HG03108 (cell line): Measurements from ENCODE around the gene GNPTAB.
"Not testable (repeated sequence)": the region's sequence is repeated elsewhere in the genome, so short reads cannot be mapped to it uniquely, and the experiment has no call there.

Experiments
- ATAC-seq: cut with Tn5 transposase; IDR thresholded peaks from one replicate; pipeline ENCODE4 v1.9.1; 2021; ENCODE audit warnings: moderate library complexity; ENCODE audit not compliant: unreplicated experiment

Gene GNPTAB

GRCh38 chr12:101830367-101831325, at the start of gene GNPTAB:
Gene GNPTAB (minus strand): TSS chr12:101830959. CDS start chr12:101830675, 284 bp downstream.
- ATAC-seq = peak; percentile 87

- ATAC-seq = no peak
Measured at GRCh38 chr12:101878243-101878821, 47.6 kb upstream of the GNPTAB start.

- ATAC-seq = peak; percentile 7
Measured at GRCh38 chr12:101877806-101878242, 47.1 kb upstream of the GNPTAB start.

- ATAC-seq = peak; percentile 87
Measured at GRCh38 chr12:101876861-101877805, 46.4 kb upstream of the GNPTAB start, which contains the start of gene DRAM1. Gene DRAM1 (plus strand): TSS chr12:101877580. CDS start chr12:101877790, 210 bp downstream.

- no peak for ATAC-seq
Measured at GRCh38 chr12:101876322-101876860, 45.6 kb upstream of the GNPTAB start.

GRCh38 chr12:101875162-101875561, 44.4 kb upstream of the GNPTAB start:
- ATAC-seq = no peak

- ATAC-seq = no peak
Measured at GRCh38 chr12:101870925-101871324, 40.2 kb upstream of the GNPTAB start.

- ATAC-seq = not testable (repeated sequence)
Measured at GRCh38 chr12:101867619-101868018, 36.9 kb upstream of the GNPTAB start.

GRCh38 chr12:101866615-101867373, 36.0 kb upstream of the GNPTAB start:
- ATAC-seq = no peak

- ATAC-seq = no peak
Measured at GRCh38 chr12:101863981-101864380, 33.2 kb upstream of the GNPTAB start.

GRCh38 chr12:101862245-101862644, 31.5 kb upstream of the GNPTAB start:
- no peak for ATAC-seq

GRCh38 chr12:101861688-101862087, 30.9 kb upstream of the GNPTAB start:
- not testable (repeated sequence) for ATAC-seq

- peak; percentile 51 for ATAC-seq
Measured at GRCh38 chr12:101859664-101860607, 29.2 kb upstream of the GNPTAB start.

GRCh38 chr12:101858361-101858760, 27.6 kb upstream of the GNPTAB start:
- no peak for ATAC-seq

GRCh38 chr12:101857043-101857558, 26.3 kb upstream of the GNPTAB start:
- ATAC-seq = peak; percentile 51

GRCh38 chr12:101856614-101857013, 25.9 kb upstream of the GNPTAB start:
- ATAC-seq = peak; percentile 17

- no peak for ATAC-seq
Measured at GRCh38 chr12:101855976-101856375, 25.2 kb upstream of the GNPTAB start.

- ATAC-seq = no peak
Measured at GRCh38 chr12:101855364-101855884, 24.7 kb upstream of the GNPTAB start.
